ENCODE data around the gene PLEK. TPM values are rescaled to one million over a fixed set of nuclear protein-coding genes. Genes with fewer than 3 reads are reported as not detected.

Gene PLEK
- total RNA-seq, 4 donors from 2014 or later = 1.8 to 46.2 (median 3.4) TPM

GRCh38 chr2:68383778-68384177 is 18.7 kb downstream of the PLEK start:
- Histone ChIP-seq H3K9me3 (no peaks in the 10 kb centered on the region), H3K27ac (peak overlapping the region in 1 of 4 donors; percentile 76), H3K27me3 (no peaks in the 10 kb centered on the region), H3K36me3 (no peaks in the 10 kb centered on the region), H3K4me1 (peaks cover 0 to 23% (median 3%) of the 10 kb centered on the region in 4 donors), H3K4me3 (no peak overlapping the region)
- no peak for DNase-seq
- TF ChIP-seq POLR2A (IDR thresholded peaks at IDR 0.05) = no peak

GRCh38 chr2:68384485-68385107 is 19.5 kb downstream of the PLEK start:
- DNase-seq = no peak
- Histone ChIP-seq H3K4me1 (peaks cover 0 to 24% (median 3%) of the 10 kb centered on the region in 4 donors), H3K27me3 (no peaks in the 10 kb centered on the region), H3K4me3 (no peak overlapping the region), H3K9me3 (no peaks in the 10 kb centered on the region), H3K27ac (peak overlapping the region in 1 of 4 donors; percentile 76), H3K36me3 (no peaks in the 10 kb centered on the region)
- TF ChIP-seq POLR2A (IDR thresholded peaks at IDR 0.05) = no peak
- no peak for TF ChIP-seq CTCF (IDR thresholded peaks at IDR 0.05)

DNA sequence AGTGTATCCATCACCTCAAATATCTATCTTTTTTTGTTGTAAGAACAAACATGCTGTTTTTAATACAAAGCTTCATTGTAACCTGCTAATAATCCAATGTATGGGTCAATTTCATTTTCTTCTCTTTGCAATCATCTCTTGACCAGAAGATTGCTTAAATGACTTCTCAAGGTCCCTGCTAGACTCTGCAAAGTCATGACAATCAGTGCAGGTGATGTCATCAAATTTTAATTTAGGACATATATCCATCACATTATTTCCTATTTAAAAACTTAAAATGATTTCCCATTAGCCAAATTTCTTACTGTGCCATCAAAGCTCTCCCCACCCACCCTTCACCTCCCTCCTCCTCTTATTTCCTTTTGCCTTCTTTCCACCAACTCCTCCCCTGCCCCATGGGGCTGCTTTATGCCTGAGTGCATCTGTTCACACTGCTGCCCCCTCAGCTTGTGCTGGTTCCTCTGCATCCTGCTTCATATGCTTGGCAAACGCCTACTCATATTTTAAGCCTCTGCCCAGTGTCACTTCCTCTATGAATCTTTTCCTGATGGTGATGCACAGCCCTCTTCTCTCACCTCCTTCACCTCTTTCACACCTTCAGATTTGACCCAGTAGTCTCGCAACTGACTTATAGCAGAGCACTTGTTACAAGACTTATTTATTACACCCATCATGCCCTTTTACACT is 20.3 kb downstream of the PLEK start:
- DNase-seq = peak in 2 of 3 donors; percentile 73 to 77
- TF ChIP-seq CTCF (IDR thresholded peaks at IDR 0.05) (no peak), POLR2A (IDR thresholded peaks at IDR 0.05) (no peak)
- H3K9me3 ChIP-seq = no peaks in the 10 kb centered on the region

GRCh38 chr2:68385907-68386287 is 20.8 kb downstream of the PLEK start:
- Histone ChIP-seq H3K27ac (peak overlapping the region in 1 of 4 donors; percentile 76), H3K9me3 (no peaks in the 10 kb centered on the region), H3K27me3 (no peaks in the 10 kb centered on the region), H3K4me1 (peaks cover 0 to 24% (median 3%) of the 10 kb centered on the region in 4 donors), H3K4me3 (no peak overlapping the region), H3K36me3 (no peaks in the 10 kb centered on the region)
- TF ChIP-seq CTCF (IDR thresholded peaks at IDR 0.05) (no peak), POLR2A (IDR thresholded peaks at IDR 0.05) (no peak)
- no peak for DNase-seq

More for the DNA sequence above, 20.3 kb downstream of the PLEK start:
- peak overlapping the region in 1 of 4 donors; percentile 76 for H3K27ac ChIP-seq
- no peaks in the 10 kb centered on the region for H3K27me3 ChIP-seq
- no peak overlapping the region for H3K4me3 ChIP-seq
- peaks cover 0 to 24% (median 3%) of the 10 kb centered on the region in 4 donors for H3K4me1 ChIP-seq
- no peaks in the 10 kb centered on the region for H3K36me3 ChIP-seq

DNA sequence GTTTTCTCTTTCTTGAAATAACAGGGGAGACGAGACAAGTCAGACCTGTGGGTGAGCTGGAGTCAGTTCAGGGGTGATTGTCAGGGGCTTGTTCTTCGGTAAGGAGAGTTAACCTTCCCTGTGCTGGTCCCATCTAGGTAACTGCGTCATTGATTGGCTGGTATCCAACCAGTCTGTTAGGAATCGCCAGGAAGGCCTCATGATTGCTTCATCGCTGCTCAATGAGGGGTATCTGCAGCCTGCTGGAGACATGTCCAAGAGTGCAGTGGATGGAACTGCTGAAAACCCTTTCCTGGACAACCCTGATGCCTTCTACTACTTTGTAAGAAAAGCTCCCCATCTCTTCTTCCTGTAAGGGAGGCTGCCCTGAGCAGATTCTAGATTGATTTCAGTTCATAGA is 21.3 kb downstream of the PLEK start:
- Histone ChIP-seq H3K9me3 (no peaks in the 10 kb centered on the region), H3K4me1 (peaks cover 0 to 24% (median 3%) of the 10 kb centered on the region in 4 donors), H3K27ac (peak overlapping the region in 1 of 4 donors; percentile 76), H3K27me3 (no peaks in the 10 kb centered on the region), H3K4me3 (no peak overlapping the region), H3K36me3 (no peaks in the 10 kb centered on the region)
- TF ChIP-seq CTCF (IDR thresholded peaks at IDR 0.05) = no peak
- TF ChIP-seq POLR2A (IDR thresholded peaks at IDR 0.05) = no peak
- DNase-seq = no peak
